Stimulated activated naive B cell treated with anti-CD40 and anti-IgM and Interleukin-4, amounts not matched to agents 10 μg/mL and 1 μg/mL and 100 μg/mL, for 72 hours (primary cell): ENCODE results near the gene VKORC1L1.
A peak's percentile ranks its signal among the peaks of the same experiment; 100 is the strongest.

Experiments used
- ATAC-seq, 2 donors: fragments of 150-1000 bp; cut with Tn5 transposase; replicated peaks; 2 replicates each; pipeline ENCODE4 v1.10.0; 2021; ENCODE audit warnings: moderate library complexity in 1 of 2
- DNase-seq: peaks from one replicate; pipeline ENCODE4 v3.0.0; 2021
- H3K27ac Mint-ChIP-seq: one replicate; pipeline ENCODE4 v1.8.0; 2022; ENCODE audit warnings: mild to moderate bottlenecking, mixed read lengths
- H3K27me3 Mint-ChIP-seq, 2 donors: one replicate each; pipeline ENCODE4 v1.8.0; 2022; ENCODE audit warnings: mixed read lengths in 2 of 2
- H3K36me3 Mint-ChIP-seq, 2 donors: one replicate each; pipeline ENCODE4 v1.8.0; 2022; ENCODE audit warnings: mixed read lengths in 2 of 2, mild to moderate bottlenecking in 1 of 2
- H3K4me1 Mint-ChIP-seq, 2 donors: one replicate each; pipeline ENCODE4 v1.8.0; 2022; ENCODE audit warnings: mixed read lengths in 2 of 2, mild to moderate bottlenecking in 1 of 2
- H3K4me3 Mint-ChIP-seq, 2 donors: one replicate each; pipeline ENCODE4 v1.8.0; 2022; ENCODE audit warnings: mild to moderate bottlenecking in 2 of 2, mixed read lengths in 2 of 2, moderate library complexity in 1 of 2
- H3K9me3 Mint-ChIP-seq, 2 donors: one replicate each; pipeline ENCODE4 v1.8.0; 2022; ENCODE audit warnings: mixed read lengths in 2 of 2, mild to moderate bottlenecking in 1 of 2

VKORC1L1 gene

GRCh38 chr7:65968256-65969185 is 95.6 kb downstream of the VKORC1L1 start:
- Mint-ChIP-seq H3K4me1 (no peaks in the 10 kb centered on the region), H3K27ac (peak overlapping the region; percentile 14)

GRCh38 chr7:65971021-65971420 is 98.1 kb downstream of the VKORC1L1 start:
- Mint-ChIP-seq H3K36me3 (peaks cover 53 to 71% of the 10 kb centered on the region in 2 donors), H3K4me1 (no peaks in the 10 kb centered on the region), H3K27ac (no peak overlapping the region), H3K4me3 (no peak overlapping the region), H3K9me3 (no peaks in the 10 kb centered on the region), H3K27me3 (no peaks in the 10 kb centered on the region)
- DNase-seq (no peak), ATAC-seq (no peak)

More at GRCh38 chr7:65968256-65969185, 95.6 kb downstream of the VKORC1L1 start:
- peaks cover 53 to 63% of the 10 kb centered on the region in 2 donors for H3K36me3 Mint-ChIP-seq
- no peaks in the 10 kb centered on the region for H3K9me3 Mint-ChIP-seq
- no peak overlapping the region for H3K4me3 Mint-ChIP-seq
- ATAC-seq: no peak
- DNase-seq: no peak
- H3K27me3 Mint-ChIP-seq: no peaks in the 10 kb centered on the region

- DNase-seq (no peak), ATAC-seq (no peak)
- no peaks in the 10 kb centered on the region for H3K4me1 Mint-ChIP-seq
- peaks cover 44 to 59% of the 10 kb centered on the region in 2 donors for H3K36me3 Mint-ChIP-seq
- H3K27ac Mint-ChIP-seq: no peak overlapping the region
- no peaks in the 10 kb centered on the region for H3K27me3 Mint-ChIP-seq
- no peak overlapping the region for H3K4me3 Mint-ChIP-seq
- H3K9me3 Mint-ChIP-seq: no peaks in the 10 kb centered on the region
These were observed 100.1 kb downstream of the VKORC1L1 start for GRCh38 chr7:65972976-65973375.

DNA sequence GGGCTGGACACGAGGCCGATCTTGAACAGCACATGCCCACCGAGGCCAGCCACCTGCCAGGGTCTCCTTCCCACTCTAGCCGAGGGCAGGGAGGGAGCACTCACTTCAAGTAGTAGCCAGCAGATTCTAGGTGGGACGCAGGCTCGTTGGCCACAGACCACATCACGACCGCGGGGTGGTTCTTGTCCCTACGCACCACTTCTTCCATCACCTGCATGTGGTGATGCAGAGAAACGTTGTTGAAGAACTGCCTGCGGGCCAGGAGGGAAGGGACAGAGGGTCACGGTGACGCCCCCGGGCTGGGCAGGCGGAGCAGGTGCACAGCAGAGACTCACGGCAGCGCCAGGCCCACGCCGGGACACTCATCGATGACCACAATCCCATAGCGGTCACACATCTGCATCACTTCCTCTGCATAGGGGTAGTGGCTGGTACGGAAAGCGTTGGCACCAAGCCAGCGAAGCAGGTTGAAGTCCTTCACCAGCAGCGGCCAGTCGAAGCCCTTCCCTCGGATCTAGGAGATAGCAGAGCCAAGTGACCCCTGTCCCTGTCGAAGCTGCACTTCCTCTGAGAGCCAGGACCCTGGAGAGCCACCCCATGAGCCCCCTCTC is 101.4 kb downstream of the VKORC1L1 start:
- Mint-ChIP-seq H3K4me1 (peaks cover 0 to 6% of the 10 kb centered on the region in 2 donors), H3K9me3 (no peaks in the 10 kb centered on the region), H3K27ac (peak overlapping the region; percentile 31), H3K27me3 (no peaks in the 10 kb centered on the region), H3K36me3 (peaks cover 42 to 62% of the 10 kb centered on the region in 2 donors), H3K4me3 (no peak overlapping the region)
- ATAC-seq: no peak
- no peak for DNase-seq

DNA sequence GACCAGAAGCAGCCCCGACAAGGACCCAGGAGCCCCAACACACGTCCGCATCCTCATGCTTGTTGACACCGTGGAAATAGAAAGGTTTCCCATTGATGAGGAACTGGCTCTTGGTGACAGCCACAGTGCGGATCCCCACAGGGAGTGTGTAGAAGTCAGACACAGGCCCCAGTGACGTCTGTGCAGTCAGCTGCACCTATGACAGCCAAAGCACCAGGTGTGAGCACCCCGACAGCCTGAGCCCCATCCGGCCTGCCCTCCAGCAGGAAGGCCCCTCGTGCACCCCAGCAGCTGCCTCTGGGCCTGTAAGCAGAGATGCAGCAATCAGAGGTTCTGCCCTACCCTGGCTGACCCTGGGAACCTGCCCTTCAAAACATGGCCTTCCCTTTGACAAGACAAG is 102.0 kb downstream of the VKORC1L1 start:
- DNase-seq: no peak
- Mint-ChIP-seq H3K27ac (no peak overlapping the region), H3K4me1 (peaks cover 2 to 11% of the 10 kb centered on the region in 2 donors), H3K4me3 (no peak overlapping the region), H3K27me3 (no peaks in the 10 kb centered on the region), H3K36me3 (peaks cover 47 to 59% of the 10 kb centered on the region in 2 donors), H3K9me3 (no peaks in the 10 kb centered on the region)
- no peak for ATAC-seq

- Mint-ChIP-seq H3K4me1 (peaks cover 7 to 19% of the 10 kb centered on the region in 2 donors), H3K4me3 (no peak overlapping the region), H3K36me3 (peaks cover 44 to 55% of the 10 kb centered on the region in 2 donors), H3K9me3 (no peaks in the 10 kb centered on the region), H3K27ac (no peak overlapping the region), H3K27me3 (no peaks in the 10 kb centered on the region)
- DNase-seq (no peak), ATAC-seq (no peak)
These were observed 103.1 kb downstream of the VKORC1L1 start for GRCh38 chr7:65975814-65976445.

DNA sequence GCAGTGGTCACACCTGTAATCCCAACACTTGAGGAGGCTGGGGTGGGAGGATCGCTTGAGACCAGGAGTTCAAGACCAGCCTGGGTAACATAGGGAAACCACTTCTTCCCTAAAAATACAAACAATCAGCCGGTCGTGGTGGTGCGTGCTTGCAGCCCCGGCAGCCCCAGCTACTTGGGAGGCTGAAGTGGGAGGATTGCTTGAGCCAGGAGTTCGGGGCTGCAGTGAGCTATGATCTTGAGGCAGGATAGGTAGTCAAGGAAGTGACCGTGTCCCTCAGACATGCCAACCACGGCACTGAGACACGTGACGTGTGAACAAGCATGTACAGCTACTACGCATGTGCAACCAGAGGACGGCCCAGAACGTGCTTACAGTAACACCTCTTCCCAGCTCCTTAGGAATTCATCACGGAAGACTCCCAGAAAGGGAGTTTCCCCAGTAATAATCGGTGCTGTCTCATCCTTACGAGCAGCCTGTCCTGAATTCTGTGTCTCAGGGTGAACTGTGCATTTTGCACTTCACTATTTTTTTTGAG is 103.9 kb downstream of the VKORC1L1 start:
- ATAC-seq: no peak
- no peak overlapping the region for H3K27ac Mint-ChIP-seq
- no peak overlapping the region for H3K4me3 Mint-ChIP-seq
- H3K27me3 Mint-ChIP-seq: no peaks in the 10 kb centered on the region
- no peak for DNase-seq
- peaks cover 8 to 22% of the 10 kb centered on the region in 2 donors for H3K4me1 Mint-ChIP-seq
- H3K36me3 Mint-ChIP-seq: peaks cover 41 to 48% of the 10 kb centered on the region in 2 donors
- H3K9me3 Mint-ChIP-seq: no peaks in the 10 kb centered on the region

DNA sequence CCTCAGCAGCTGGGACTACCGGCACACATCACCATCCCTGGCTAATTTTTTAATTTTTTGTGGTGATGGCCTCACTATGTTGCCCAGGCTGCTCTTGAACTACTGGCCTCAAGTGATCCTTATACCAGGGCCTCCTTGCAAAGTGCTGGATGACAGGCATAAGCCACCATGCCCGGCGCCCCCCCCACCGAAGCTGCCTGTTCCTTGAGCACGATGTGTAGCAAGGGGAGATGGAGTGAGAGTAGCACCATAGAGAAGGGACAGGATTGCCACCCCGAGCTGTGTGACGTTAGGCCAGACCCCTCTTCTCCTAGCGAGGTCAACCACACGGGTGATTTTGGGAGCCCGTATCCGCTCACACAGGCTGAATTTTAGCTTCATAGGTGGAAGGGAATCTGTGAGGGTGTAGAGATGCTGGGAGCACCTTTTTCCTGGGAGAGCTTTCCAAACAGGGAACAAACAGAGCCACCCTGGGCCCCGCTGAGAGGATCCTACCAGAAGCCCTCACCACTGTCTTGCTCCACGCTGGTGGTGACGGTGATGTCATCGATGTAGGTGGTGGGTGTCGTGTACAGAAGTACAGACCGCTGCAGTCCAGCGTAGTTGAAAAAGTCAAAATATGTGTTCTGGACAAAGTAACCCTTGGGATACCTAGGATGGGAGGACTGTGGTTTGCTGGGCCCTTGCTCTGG is 106.2 kb downstream of the VKORC1L1 start:
- Mint-ChIP-seq H3K4me3 (peak overlapping the region in 1 of 2 donors; percentile 16), H3K4me1 (peaks cover 8 to 22% of the 10 kb centered on the region in 2 donors), H3K9me3 (no peaks in the 10 kb centered on the region), H3K27me3 (no peaks in the 10 kb centered on the region), H3K36me3 (peaks cover 24 to 33% of the 10 kb centered on the region in 2 donors), H3K27ac (peak overlapping the region; percentile 37)
- ATAC-seq (no peak), DNase-seq (no peak)

DNA sequence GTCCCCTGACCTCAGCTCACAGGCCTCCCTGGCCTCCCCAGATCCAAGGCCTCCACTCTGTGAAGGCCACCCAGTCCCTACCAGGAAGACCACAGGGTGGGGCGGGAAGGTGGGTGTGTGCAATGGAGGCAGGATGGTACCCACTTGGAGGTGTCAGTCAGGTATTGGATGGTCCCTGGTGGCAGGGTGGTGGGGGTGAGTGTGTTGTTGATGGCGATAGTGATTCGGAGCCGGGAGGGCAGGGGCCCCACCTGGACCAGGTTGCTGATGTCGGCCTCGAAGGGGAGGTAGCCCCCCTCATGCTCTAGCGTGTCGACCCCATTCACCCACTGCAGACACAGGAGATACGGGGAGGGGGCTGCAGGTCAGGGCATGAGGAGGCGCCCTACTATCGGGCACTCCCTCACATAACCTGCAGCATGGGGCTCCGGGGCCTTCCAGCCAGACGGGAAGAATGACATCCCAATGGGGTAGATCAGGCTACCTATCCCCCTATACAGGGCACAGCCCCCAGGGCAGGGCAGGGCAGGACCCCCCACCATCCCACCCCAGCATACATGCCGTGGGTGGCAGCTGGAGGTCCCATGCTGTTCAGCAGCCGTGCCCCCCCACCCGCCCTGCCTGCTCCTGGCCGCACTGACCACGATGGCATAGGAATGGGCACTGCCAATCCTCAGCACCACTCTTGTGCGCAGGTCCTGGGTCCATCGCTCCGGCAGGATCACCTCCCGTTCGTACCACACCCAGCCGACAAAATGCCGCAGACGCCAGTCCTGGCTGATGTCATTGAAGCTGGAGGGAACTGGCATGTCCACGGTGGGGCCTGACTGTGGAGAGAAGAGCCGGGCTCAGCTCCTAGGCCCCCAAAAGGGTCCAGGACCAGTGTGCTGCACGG is 107.0 kb downstream of the VKORC1L1 start:
- H3K36me3 Mint-ChIP-seq: peaks cover 21 to 25% of the 10 kb centered on the region in 2 donors
- ATAC-seq (no peak), DNase-seq (no peak)
- no peaks in the 10 kb centered on the region for H3K27me3 Mint-ChIP-seq
- peak overlapping the region; percentile 37 for H3K27ac Mint-ChIP-seq
- H3K4me3 Mint-ChIP-seq: peak overlapping the region; percentile 85 to 91
- peaks cover 8 to 22% of the 10 kb centered on the region in 2 donors for H3K4me1 Mint-ChIP-seq
- H3K9me3 Mint-ChIP-seq: no peaks in the 10 kb centered on the region

GRCh38 chr7:65980478-65981250 is 107.8 kb downstream of the VKORC1L1 start:
- Mint-ChIP-seq H3K36me3 (peaks cover 21 to 25% of the 10 kb centered on the region in 2 donors), H3K4me1 (peaks cover 8 to 22% of the 10 kb centered on the region in 2 donors), H3K9me3 (no peaks in the 10 kb centered on the region), H3K27ac (peak overlapping the region; percentile 93), H3K4me3 (peak overlapping the region; percentile 85 to 91), H3K27me3 (no peaks in the 10 kb centered on the region)
- ATAC-seq (peak; percentile 73 to 81), DNase-seq (peak; percentile 53)

DNA sequence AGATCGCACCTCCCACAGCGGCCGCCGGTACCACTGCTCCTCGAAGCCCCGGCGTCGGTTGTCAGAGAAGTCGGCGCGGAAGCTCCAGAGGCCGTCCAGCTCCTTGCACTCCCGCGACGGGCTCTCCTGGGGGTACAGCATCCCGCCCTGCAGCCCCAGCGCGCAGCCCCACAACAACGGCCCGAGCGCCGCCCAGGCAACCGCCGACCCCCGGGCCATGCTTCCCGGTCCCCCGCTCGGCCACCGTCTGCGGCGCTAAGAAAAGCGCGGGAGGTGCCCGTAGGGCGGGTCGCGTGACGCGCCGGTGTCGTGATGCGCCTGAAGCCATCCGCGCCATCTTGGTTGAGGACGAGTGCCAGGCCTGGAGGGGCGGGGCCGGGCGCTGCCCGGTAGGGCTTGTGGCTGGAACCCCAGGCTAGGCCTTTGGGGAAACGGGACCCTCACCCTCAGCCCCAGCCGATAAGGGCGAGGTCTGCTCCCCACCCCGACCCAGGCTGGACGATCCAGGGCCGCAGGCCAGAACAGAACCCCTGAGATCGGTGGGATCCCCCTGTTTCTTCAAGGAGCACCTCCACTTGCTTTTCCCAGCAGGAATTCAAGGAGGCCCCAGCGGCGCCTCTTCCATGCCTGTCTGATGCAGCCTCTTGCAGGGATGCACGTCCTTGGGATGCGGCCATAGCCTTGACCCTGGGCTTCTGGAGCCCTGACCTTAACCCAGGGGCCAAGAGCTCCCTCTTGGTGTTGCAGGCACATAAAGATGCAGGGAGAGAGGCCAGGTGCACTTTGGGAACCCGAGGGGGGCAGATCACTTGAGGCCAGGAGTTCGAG is 109.3 kb downstream of the VKORC1L1 start, which contains the start of gene GUSB:
Gene GUSB, minus strand, starts transcription at position 249 of the 828 bp plus-strand sequence. Its CDS starts 30 bp downstream, at position 219.
- DNase-seq: peak; percentile 90
- H3K27me3 Mint-ChIP-seq: no peaks in the 10 kb centered on the region
- H3K9me3 Mint-ChIP-seq: no peaks in the 10 kb centered on the region
- H3K4me3 Mint-ChIP-seq: peak within 1 kb of the TSS; percentile 85 to 91
- ATAC-seq: peak; percentile 91 to 94
- H3K4me1 Mint-ChIP-seq: peaks cover 8 to 22% of the 10 kb centered on the region in 2 donors
- peaks cover 15% of the 10 kb centered on the region in 2 donors for H3K36me3 Mint-ChIP-seq
- peak within 1 kb of the TSS; percentile 79 for H3K27ac Mint-ChIP-seq
